AG04450 (cell line): ENCODE results near the gene MAPK14. TPM values are rescaled to one million over a fixed set of nuclear protein-coding genes. Genes with fewer than 3 reads are reported as not detected.
"Not testable (repeated sequence)": the region's sequence is repeated elsewhere in the genome, so short reads cannot be mapped to it uniquely, and the experiment has no call there.

Experiments
- CTCF ChIA-PET: fragments of 300-600, 350-600 bp; formaldehyde crosslinking; extraction: SDS; loops from one replicate; lab custom pipeline; 2022; ENCODE audit warnings: antibody characterized with exemption, inconsistent platforms; lab: Charles Lee
- POLR2A ChIA-PET: fragments of 350-600 bp; formaldehyde crosslinking; extraction: SDS; loops from one replicate; lab custom pipeline; 2021; ENCODE audit warnings: antibody characterized with exemption, inconsistent platforms; lab: Yijun Ruan, JAX
- DNase-seq: peaks from one replicate; pipeline ENCODE4 v3.0.0-alpha.2; 2011; ENCODE audit warnings: low read depth, low spot score
- H3K27ac ChIP-seq: one replicate; pipeline ENCODE4 v1.5.1; 2012; ENCODE audit warnings: low read depth, low read length, control low read depth
- H3K27me3 ChIP-seq: one replicate; pipeline ENCODE4 v1.6.0; 2012; ENCODE audit warnings: low read length; ENCODE audit not compliant: control insufficient read depth, insufficient read depth
- H3K4me3 ChIP-seq: 2 replicates; pipeline ENCODE4 v1.5.1; 2011; ENCODE audit warnings: mild to moderate bottlenecking, low read depth, low read length, control low read depth
- H3K9me3 ChIP-seq: 2 replicates; pipeline ENCODE4 v1.5.1; 2012; ENCODE audit warnings: low read length; ENCODE audit not compliant: control insufficient read depth, insufficient read depth
- CTCF ChIP-seq: IDR thresholded peaks from 2 replicates; pipeline ENCODE4 v1.5.1; 2011; ENCODE audit warnings: low read depth, low read length, control low read depth, inconsistent platforms
- polyA plus RNA-seq: library from polyadenylated mRNA; depleted of rRNA; stranded (reverse); fragments of >200 nt; gene quantifications from 2 replicates; pipeline ENCODE4 v1.2.3, GENCODE V29; 2011

MAPK14 gene
- polyA plus RNA-seq, 1 experiment: 55.7 TPM

- CTCF ChIA-PET: interaction anchor here (0.5 to 6.3 kb wide), 5 partner anchors 38 to 332 kb away, joined by 3 to 129 read pairs (median 3); no protein-coding TSS in a partner anchor
- Histone ChIP-seq H3K9me3 (peaks cover 5% of the 10 kb centered on the region; the same call in 1 of the 2 replicates), H3K4me3 (peak overlapping the region; percentile 100), H3K27me3 (no peaks in the 10 kb centered on the region), H3K27ac (peak overlapping the region; percentile 63)
- TF ChIP-seq CTCF: no peak
- no peak for DNase-seq
- POLR2A ChIA-PET: interaction anchor here (0.6 to 2.0 kb wide), 7 partner anchors 23 to 359 kb away, joined by 3 to 6 read pairs (median 3); no protein-coding TSS in a partner anchor
Measured at GRCh38 chr6:36028877-36029324, 1.3 kb downstream of the MAPK14 start.

- Histone ChIP-seq H3K4me3 (peak overlapping the region; percentile 100), H3K27ac (no peak overlapping the region), H3K9me3 (peaks cover 5% of the 10 kb centered on the region; the same call in 1 of the 2 replicates), H3K27me3 (no peaks in the 10 kb centered on the region)
- ChIA-PET POLR2A (interaction anchor here (0.7 to 1.2 kb wide), 2 partner anchors 22 to 39 kb away, joined by 3 read pairs; no protein-coding TSS in a partner anchor), CTCF (interaction anchor here (0.5 to 6.3 kb wide), 5 partner anchors 37 to 331 kb away, joined by 3 to 129 read pairs (median 3); no protein-coding TSS in a partner anchor)
- no peak for TF ChIP-seq CTCF
- peak; percentile 48 for DNase-seq
Measured at GRCh38 chr6:36029464-36029863, 1.9 kb downstream of the MAPK14 start.

- Histone ChIP-seq H3K27ac (no peak overlapping the region), H3K4me3 (no peak overlapping the region), H3K27me3 (no peaks in the 10 kb centered on the region), H3K9me3 (peaks cover 5% of the 10 kb centered on the region; the same call in 1 of the 2 replicates)
- TF ChIP-seq CTCF: no peak
- DNase-seq: no peak
- POLR2A ChIA-PET: no interaction called here
- CTCF ChIA-PET: interaction anchor here (0.6 to 2.3 kb wide), 2 partner anchors 63 to 510 kb away, joined by 4 to 23 read pairs; no protein-coding TSS in a partner anchor
Measured at GRCh38 chr6:36032261-36032660, 4.7 kb downstream of the MAPK14 start.

GRCh38 chr6:36033144-36033543 is 5.5 kb downstream of the MAPK14 start:
- not testable (repeated sequence) for DNase-seq, H3K27ac ChIP-seq, H3K4me3 ChIP-seq, H3K9me3 ChIP-seq, H3K27me3 ChIP-seq
- ChIA-PET POLR2A (interaction anchor here (0.6 kb wide), 1 partner anchor 183 kb away, joined by 3 read pairs; no protein-coding TSS in a partner anchor), CTCF (interaction anchor here (0.6 to 2.3 kb wide), 3 partner anchors 52 to 511 kb away, joined by 4 to 23 read pairs (median 6); no protein-coding TSS in a partner anchor)

- CTCF ChIA-PET: interaction anchor here (0.6 to 2.3 kb wide), 3 partner anchors 51 to 511 kb away, joined by 4 to 23 read pairs (median 6); no protein-coding TSS in a partner anchor
- H3K27ac ChIP-seq: no peak overlapping the region
- no peak for DNase-seq
- no peak overlapping the region for H3K4me3 ChIP-seq
- no peaks in the 10 kb centered on the region for H3K9me3 ChIP-seq
- no peak for TF ChIP-seq CTCF
- no peaks in the 10 kb centered on the region for H3K27me3 ChIP-seq
- POLR2A ChIA-PET: no interaction called here
Measured at GRCh38 chr6:36033935-36034334, 6.3 kb downstream of the MAPK14 start.
